ENCODE data around the gene WNT6. TPM values are rescaled to one million over a fixed set of nuclear protein-coding genes. Genes with fewer than 3 reads are reported as not detected.

Gene WNT6
- total RNA-seq, 1 donor = not detected

GRCh38 chr2:218814540-218815243, 44.9 kb upstream of the WNT6 start:
- no peak for DNase-seq (ENCODE audit: low read depth)

DNA sequence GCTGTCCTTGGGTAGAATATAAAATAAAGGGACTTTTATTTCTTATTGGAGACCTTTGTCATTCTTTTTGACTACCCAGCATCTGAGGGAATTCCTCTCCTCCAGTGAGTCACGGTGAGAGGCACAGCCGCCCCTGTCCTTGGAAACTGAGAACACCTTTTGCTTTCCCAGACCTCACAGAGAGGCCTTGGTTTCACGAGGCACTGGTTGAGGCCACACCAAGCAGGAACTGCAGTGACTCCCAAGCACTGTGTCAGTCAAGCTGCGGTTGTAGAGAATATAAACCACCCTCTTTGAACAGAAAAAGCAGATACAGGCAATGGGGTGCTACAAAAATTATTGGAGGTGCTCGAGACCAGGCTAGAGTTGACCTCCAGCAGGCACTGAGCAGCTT, 44.4 kb upstream of the WNT6 start:
- TF ChIP-seq CTCF (IDR thresholded peaks at IDR 0.05; ENCODE audit: insufficient read depth, low read depth, low read length) = no peak
- no peak overlapping the region for H3K4me3 ChIP-seq (ENCODE audit: low read depth, low read length)

More at GRCh38 chr2:218814540-218815243, 44.9 kb upstream of the WNT6 start:
- TF ChIP-seq CTCF (IDR thresholded peaks at IDR 0.05; ENCODE audit: insufficient read depth, low read depth, low read length) = no peak
- H3K4me3 ChIP-seq (ENCODE audit: low read depth, low read length) = no peak overlapping the region

DNA sequence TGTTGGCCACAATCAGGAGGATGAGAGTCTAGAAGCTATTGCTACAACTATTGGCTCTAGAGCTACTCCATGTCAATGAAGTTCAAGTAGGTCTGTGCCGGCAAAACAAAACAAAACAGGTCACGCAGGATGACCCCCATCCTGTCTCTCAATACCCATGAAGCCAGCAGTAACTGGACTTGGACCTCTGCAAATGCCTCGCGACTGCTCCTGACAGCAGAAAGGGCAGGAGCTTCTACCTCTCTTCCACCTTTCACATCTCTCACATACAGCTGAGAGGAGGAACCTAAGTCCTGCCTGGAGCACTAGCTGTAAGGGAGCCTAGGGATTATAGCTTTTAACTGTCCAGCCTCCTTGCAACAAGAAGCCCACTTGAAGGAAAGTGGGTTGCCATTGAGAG, 44.0 kb upstream of the WNT6 start:
- TF ChIP-seq CTCF (IDR thresholded peaks at IDR 0.05; ENCODE audit: insufficient read depth, low read depth, low read length) = no peak
- H3K4me3 ChIP-seq (ENCODE audit: low read depth, low read length) = no peak overlapping the region
- DNase-seq (ENCODE audit: low read depth) = no peak

More for the DNA sequence above, 44.4 kb upstream of the WNT6 start:
- DNase-seq (ENCODE audit: low read depth) = no peak

DNA sequence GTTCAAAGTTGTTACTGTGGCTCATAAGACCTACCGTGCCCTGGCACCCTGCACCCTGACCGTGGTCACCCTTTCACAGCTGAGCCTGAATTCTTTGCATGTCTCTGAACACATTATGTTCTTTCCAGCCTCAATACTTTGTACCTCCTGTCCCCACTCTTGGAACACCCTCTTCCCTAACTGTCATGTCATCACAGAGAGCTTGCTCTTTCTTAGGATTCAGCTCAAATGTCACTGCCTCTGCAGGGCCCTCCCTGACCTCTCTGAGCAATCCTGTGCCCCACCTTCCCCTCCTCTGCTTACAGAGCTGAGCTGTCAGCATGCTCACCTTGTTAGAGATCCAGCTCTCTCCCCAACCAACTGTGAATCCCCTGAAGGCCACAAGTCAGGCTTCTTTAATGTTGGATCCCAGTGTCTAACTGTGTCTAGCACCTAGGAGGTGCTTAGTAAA, 43.0 kb upstream of the WNT6 start:
- no peak for TF ChIP-seq CTCF (IDR thresholded peaks at IDR 0.05; ENCODE audit: insufficient read depth, low read depth, low read length)
- no peak for DNase-seq (ENCODE audit: low read depth)
- H3K4me3 ChIP-seq (ENCODE audit: low read depth, low read length) = no peak overlapping the region

- no peak for DNase-seq (ENCODE audit: low read depth)
- no peak overlapping the region for H3K4me3 ChIP-seq (ENCODE audit: low read depth, low read length)
- TF ChIP-seq CTCF (IDR thresholded peaks at IDR 0.05; ENCODE audit: insufficient read depth, low read depth, low read length) = no peak
Observed at GRCh38 chr2:218819093-218819492, 40.5 kb upstream of the WNT6 start.

GRCh38 chr2:218820746-218821369, 38.7 kb upstream of the WNT6 start:
- DNase-seq (ENCODE audit: low read depth) = no peak
- no peak overlapping the region for H3K4me3 ChIP-seq (ENCODE audit: low read depth, low read length)
- TF ChIP-seq CTCF (IDR thresholded peaks at IDR 0.05; ENCODE audit: insufficient read depth, low read depth, low read length) = no peak

All from fibroblast of villous mesenchyme (primary cell).